ENCODE results near the gene MYH11. TPM values are rescaled to one million over a fixed set of nuclear protein-coding genes. Genes with fewer than 3 reads are reported as not detected.

Gene MYH11
- total and polyA plus RNA-seq, 7 donors, result 6.1 to 26.4 (median 14.1) TPM

- DNase-seq, result no peak
- Histone ChIP-seq H3K9me3 (no peaks in the 10 kb centered on the region), H3K27ac (no peak overlapping the region), H3K4me1 (no peaks in the 10 kb centered on the region), H3K27me3 (ENCODE audit: insufficient read depth in 3 of 3, low read length in 2 of 3) (no peaks in the 10 kb centered on the region), H3K4me3 (no peak overlapping the region), H3K36me3 (ENCODE audit: insufficient read depth in 1 of 2, low read depth in 1 of 2) (peaks cover 3 to 51% of the 10 kb centered on the region in 2 donors)
- TF ChIP-seq CTCF (IDR thresholded peaks at IDR 0.05), result no peak
- no peak for ATAC-seq
- intact Hi-C loops (cut with DNase I), result no loop called here
- WGBS, 3 donors, result 82 to 85% (median 83%) methylated on average over 5 of the region's 5 CpGs
Observed at GRCh38 chr16:15864939-15865338, 8.1 kb upstream of the MYH11 start.

- no peak overlapping the region for H3K4me3 ChIP-seq
- no peak overlapping the region for H3K27ac ChIP-seq
- H3K36me3 ChIP-seq (ENCODE audit: insufficient read depth in 1 of 2, low read depth in 1 of 2), result peaks cover 0 to 22% of the 10 kb centered on the region in 2 donors
- DNase-seq (no peak), ATAC-seq (no peak)
- WGBS, 3 donors, result 80 to 84% (median 84%) methylated on average over 3 of the region's 3 CpGs
- peaks cover 0 to 10% (median under 1%) of the 10 kb centered on the region in 3 donors for H3K27me3 ChIP-seq (ENCODE audit: insufficient read depth in 3 of 3, low read length in 2 of 3)
- H3K9me3 ChIP-seq, result no peaks in the 10 kb centered on the region
- H3K4me1 ChIP-seq, result peaks cover 9% of the 10 kb centered on the region
- intact Hi-C loops (cut with DNase I), result no loop called here
- TF ChIP-seq CTCF (IDR thresholded peaks at IDR 0.05), result no peak
Observed at GRCh38 chr16:15861996-15862395, 5.2 kb upstream of the MYH11 start.

GRCh38 chr16:15858921-15859668 is 2.3 kb upstream of the MYH11 start:
- Histone ChIP-seq H3K4me3 (no peak overlapping the region), H3K9me3 (no peaks in the 10 kb centered on the region), H3K36me3 (ENCODE audit: insufficient read depth in 1 of 2, low read depth in 1 of 2) (no peaks in the 10 kb centered on the region), H3K27ac (no peak overlapping the region), H3K27me3 (ENCODE audit: insufficient read depth in 3 of 3, low read length in 2 of 3) (peaks cover 0 to 13% (median 4%) of the 10 kb centered on the region in 3 donors), H3K4me1 (peaks cover 15% of the 10 kb centered on the region)
- intact Hi-C loops (cut with DNase I), result loop anchor here in 1 of 2 donors (5.0 kb wide), 1 partner anchor 268 kb away; no protein-coding TSS in a partner anchor
- DNase-seq (no peak), ATAC-seq (no peak)
- TF ChIP-seq CTCF (IDR thresholded peaks at IDR 0.05), result no peak
- WGBS, 3 donors, result 91 to 95% (median 95%) methylated on average over 12 of the region's 12 CpGs

- peak; percentile 26 to 56 for DNase-seq
- 2% methylated on average over 42 to 55 of the region's 55 CpGs for WGBS, 3 donors
- Histone ChIP-seq H3K4me3 (peak overlapping the region; percentile 61), H3K27ac (peak overlapping the region; percentile 21), H3K4me1 (peaks cover 15% of the 10 kb centered on the region), H3K36me3 (ENCODE audit: insufficient read depth in 1 of 2, low read depth in 1 of 2) (no peaks in the 10 kb centered on the region), H3K27me3 (ENCODE audit: insufficient read depth in 3 of 3, low read length in 2 of 3) (peaks cover 0 to 13% (median 4%) of the 10 kb centered on the region in 3 donors), H3K9me3 (no peaks in the 10 kb centered on the region)
- no peak for TF ChIP-seq CTCF (IDR thresholded peaks at IDR 0.05)
- peak; percentile 29 to 51 (median 45) for ATAC-seq
- intact Hi-C loops (cut with DNase I), result loop anchor here in 1 of 2 donors (5.0 kb wide), 1 partner anchor 269 kb away; no protein-coding TSS in a partner anchor
Observed at GRCh38 chr16:15857724-15858560, 1.1 kb upstream of the MYH11 start.

All from psoas muscle (tissue), 8 donors.